Measurements from ENCODE around the gene RPL34. TPM values are rescaled to one million over a fixed set of nuclear protein-coding genes. Genes with fewer than 3 reads are reported as not detected.

The RPL34 gene
- polyA plus RNA-seq, 1 donor from 2014 or later, result 4,257 TPM

- Mint-ChIP-seq H3K36me3 (peaks cover 3% of the 10 kb centered on the region), H3K27ac (peak overlapping the region; percentile 78 to 99 (median 93)), H3K9me3 (no peaks in the 10 kb centered on the region), H3K27me3 (no peaks in the 10 kb centered on the region), H3K4me3 (peak overlapping the region; percentile 92 to 99 (median 97)), H3K4me1 (peaks cover 22 to 30% (median 28%) of the 10 kb centered on the region in 3 donors)
Observed at GRCh38 chr4:108649863-108650211, 29.5 kb downstream of the RPL34 start.

DNA sequence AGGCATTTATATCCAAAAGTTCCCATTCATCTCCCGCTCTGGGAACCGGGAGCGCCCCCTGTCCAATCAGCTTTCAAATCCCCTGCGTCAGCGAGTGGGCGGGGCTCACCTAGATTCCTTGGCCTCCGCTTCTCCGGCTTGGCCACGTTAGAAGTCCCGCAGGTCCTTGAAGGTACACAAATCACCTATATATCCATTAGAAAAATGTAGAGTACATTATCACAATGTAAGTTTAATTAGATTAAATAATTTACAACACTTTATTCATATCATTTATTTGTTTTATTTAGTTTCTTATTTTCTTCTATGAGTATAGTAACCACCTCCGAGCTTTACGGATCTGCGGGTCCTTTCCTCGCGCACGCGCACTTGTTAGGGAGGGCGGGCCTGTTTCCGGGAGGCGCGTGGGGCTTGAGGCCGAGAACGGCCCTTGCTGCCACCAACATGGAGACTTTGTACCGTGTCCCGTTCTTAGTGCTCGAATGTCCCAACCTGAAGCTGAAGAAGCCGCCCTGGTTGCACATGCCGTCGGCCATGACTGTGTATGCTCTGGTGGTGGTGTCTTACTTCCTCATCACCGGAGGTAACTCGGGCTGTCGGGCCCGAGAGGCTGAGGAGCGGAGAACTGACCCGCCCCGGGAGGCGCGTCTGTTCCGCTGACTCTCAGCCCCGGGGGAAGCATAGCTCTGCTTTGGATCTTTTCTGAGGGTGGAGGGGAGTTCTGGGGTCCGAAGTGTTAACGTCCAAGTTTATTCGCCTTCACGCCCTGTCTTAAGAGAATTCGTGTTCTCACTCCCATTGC lies 30.0 kb downstream of the RPL34 start, which contains the start of gene OSTC:
Gene OSTC, plus strand, starts transcription at position 388 of the 802 bp plus-strand sequence. Its CDS starts 57 bp downstream, at position 445.
- Mint-ChIP-seq H3K4me3 (peak within 1 kb of the TSS; percentile 92 to 99 (median 97)), H3K36me3 (peaks cover 3% of the 10 kb centered on the region), H3K4me1 (peaks cover 22 to 30% (median 28%) of the 10 kb centered on the region in 3 donors), H3K27ac (peak within 1 kb of the TSS; percentile 93 to 99 (median 98)), H3K27me3 (no peaks in the 10 kb centered on the region), H3K9me3 (no peaks in the 10 kb centered on the region)

- H3K4me1 Mint-ChIP-seq, result peaks cover 22 to 30% (median 28%) of the 10 kb centered on the region in 3 donors
- no peaks in the 10 kb centered on the region for H3K27me3 Mint-ChIP-seq
- peaks cover 3% of the 10 kb centered on the region for H3K36me3 Mint-ChIP-seq
- H3K4me3 Mint-ChIP-seq, result peak overlapping the region; percentile 92 to 99 (median 97)
- H3K27ac Mint-ChIP-seq, result peak overlapping the region; percentile 93 to 99 (median 98)
- no peaks in the 10 kb centered on the region for H3K9me3 Mint-ChIP-seq
Observed at GRCh38 chr4:108651014-108651791, 30.8 kb downstream of the RPL34 start.

DNA sequence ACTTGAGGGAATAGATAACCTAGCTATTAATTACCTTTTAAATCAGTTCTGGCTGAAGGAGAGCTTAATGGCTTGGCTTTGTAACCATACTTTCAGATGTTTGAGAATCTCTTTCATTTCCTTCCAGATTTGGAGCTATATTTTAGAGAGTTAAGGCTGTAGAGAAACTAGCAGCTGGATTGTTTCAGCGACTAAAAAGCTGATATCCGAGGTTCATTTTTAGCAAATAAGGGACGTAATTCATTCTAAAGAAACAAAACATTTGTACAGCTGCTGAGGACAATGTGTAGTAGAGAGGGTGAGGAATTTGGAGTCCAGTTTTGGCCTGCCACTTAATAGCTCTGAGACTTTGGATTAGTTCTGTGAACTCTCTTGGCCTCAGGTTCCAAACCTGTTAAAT lies 42.3 kb downstream of the RPL34 start:
- no peak overlapping the region for H3K4me3 Mint-ChIP-seq
- peaks cover 0 to 2% (median 0%) of the 10 kb centered on the region in 3 donors for H3K4me1 Mint-ChIP-seq
- H3K27me3 Mint-ChIP-seq, result no peaks in the 10 kb centered on the region

DNA sequence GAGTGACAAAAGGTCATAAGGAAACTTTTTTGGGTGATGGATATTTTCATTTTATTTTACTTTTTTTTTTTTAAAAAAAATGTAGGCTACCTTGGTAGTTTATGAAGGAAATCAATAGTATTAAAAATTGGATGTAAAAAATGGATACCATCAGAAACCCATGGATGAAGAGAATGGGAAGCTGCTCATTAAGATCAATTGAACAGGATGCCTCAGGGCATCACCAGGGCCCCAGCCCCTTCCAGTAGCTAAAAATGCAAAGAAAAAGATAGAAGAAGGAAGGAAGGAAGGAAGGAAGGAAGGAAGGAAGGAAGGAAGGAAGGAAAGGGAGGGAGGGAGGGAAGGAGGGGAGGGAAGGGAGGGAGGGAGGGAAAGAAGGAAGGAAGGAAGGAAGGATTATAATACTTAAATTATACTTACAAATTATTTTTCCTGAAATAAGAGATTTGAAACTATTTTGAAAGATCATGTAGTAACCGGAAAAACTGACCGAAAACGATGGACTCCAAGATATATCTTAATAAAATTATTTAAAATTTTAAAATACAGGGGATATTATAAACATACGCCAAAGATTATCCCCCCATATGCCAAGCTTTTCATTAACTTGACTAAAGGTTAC lies 54.1 kb downstream of the RPL34 start:
- Mint-ChIP-seq H3K9me3 (no peaks in the 10 kb centered on the region), H3K27me3 (no peaks in the 10 kb centered on the region), H3K4me1 (peaks cover 0 to 3% (median 3%) of the 10 kb centered on the region in 3 donors)

More for the DNA sequence above, 42.3 kb downstream of the RPL34 start:
- no peak overlapping the region for H3K27ac Mint-ChIP-seq
- peaks cover 8% of the 10 kb centered on the region for H3K36me3 Mint-ChIP-seq
- no peaks in the 10 kb centered on the region for H3K9me3 Mint-ChIP-seq

More for the DNA sequence above, 54.1 kb downstream of the RPL34 start:
- H3K27ac Mint-ChIP-seq, result no peak overlapping the region
- H3K4me3 Mint-ChIP-seq, result no peak overlapping the region
- peaks cover 11% of the 10 kb centered on the region for H3K36me3 Mint-ChIP-seq

Other genes starting within 250 kb of the RPL34 start
- gene OSTC, start 30.0 kb downstream of the RPL34 start, polyA plus RNA-seq, result 83.0 TPM
- not detected for gene ETNPPL, start 142.5 kb downstream of the RPL34 start, polyA plus RNA-seq